K562 (cell line): ENCODE results near the gene DCPS. TPM values are rescaled to one million over a fixed set of nuclear protein-coding genes. Genes with fewer than 3 reads are reported as not detected.
A peak's percentile ranks its signal among the peaks of the same experiment; 100 is the strongest.

Experiments used
- ATF2 ChIP-seq: sonication (generic); formaldehyde crosslinking; IDR thresholded peaks from 2 replicates; pipeline ENCODE4 v1.8.1; 2022; ENCODE audit warnings: missing genetic modification reagents
- EWSR1 ChIP-seq: fragments of 450-650 bp; IDR thresholded peaks from 2 replicates; pipeline ENCODE4 v1.6.1; 2018; ENCODE audit warnings: borderline replicate concordance, mild to moderate bottlenecking, low read depth, moderate library complexity; ENCODE audit not compliant: partially characterized antibody
- HDAC6 ChIP-seq: IDR thresholded peaks from 2 replicates; pipeline ENCODE4 v1.6.1; 2012; ENCODE audit warnings: low read depth, mild to moderate bottlenecking, control low read depth, inconsistent platforms, low read length, moderate library complexity
- HNRNPLL ChIP-seq: fragments of 200-400 bp; formaldehyde crosslinking; IDR thresholded peaks from 2 replicates; pipeline ENCODE4 v1.6.1; 2017; ENCODE audit warnings: low read length, low read depth, mild to moderate bottlenecking; ENCODE audit not compliant: poor library complexity, severe bottlenecking
- MXI1 ChIP-seq: IDR thresholded peaks from 2 replicates; pipeline ENCODE4 v1.6.1; 2011; ENCODE audit warnings: low read depth, mild to moderate bottlenecking, improper control_type of control experiment, low read length
- POU5F1 ChIP-seq: fragments of 150-350 bp; IDR thresholded peaks from 2 replicates; pipeline ENCODE4 v1.6.1; 2014; ENCODE audit warnings: borderline replicate concordance, low read length, low read depth, mild to moderate bottlenecking; ENCODE audit not compliant: partially characterized antibody
- RBFOX2 ChIP-seq: fragments of 200-400 bp; formaldehyde crosslinking; IDR thresholded peaks from 2 replicates; pipeline ENCODE4 v1.6.1; 2017; ENCODE audit warnings: low read depth, mild to moderate bottlenecking, low read length, moderate library complexity
- RBM25 ChIP-seq: fragments of 200-400 bp; formaldehyde crosslinking; IDR thresholded peaks from 2 replicates; pipeline ENCODE4 v1.6.1; 2018; ENCODE audit warnings: low read length, low read depth, moderate library complexity; ENCODE audit not compliant: severe bottlenecking
- SMAD1 ChIP-seq: fragments of 150-350 bp; IDR thresholded peaks from 2 replicates; pipeline ENCODE4 v1.6.1; 2014; ENCODE audit warnings: low read length, low read depth; ENCODE audit not compliant: partially characterized antibody
- TOE1 ChIP-seq, 2 experiments: fragments of 450-650 bp in 1 of 2; sonication (generic) in 1 of 2; formaldehyde crosslinking in 1 of 2; IDR thresholded peaks; 2 replicates each; pipeline versions ENCODE4 v1.7.1 to v1.8.0; 2016 to 2022; ENCODE audit warnings: borderline replicate concordance in 2 of 2, mild to moderate bottlenecking in 2 of 2, antibody characterized with exemption in 1 of 2, inconsistent platforms in 1 of 2, low read depth in 1 of 2, missing genetic modification reagents in 1 of 2, moderate library complexity in 1 of 2
- ZBTB40 ChIP-seq, 2 experiments: fragments of 450-650 bp in 1 of 2; sonication (generic) in 1 of 2; formaldehyde crosslinking in 1 of 2; IDR thresholded peaks; 2 replicates each; pipeline versions ENCODE4 v1.7.1 to v1.9.0; 2016 to 2022; ENCODE audit warnings: inconsistent platforms in 1 of 2, mild to moderate bottlenecking in 1 of 2, missing genetic modification reagents in 1 of 2
- ZNF232 ChIP-seq: sonication (generic); formaldehyde crosslinking; IDR thresholded peaks from 2 replicates; pipeline ENCODE4 v1.8.0; 2022; ENCODE audit warnings: mild to moderate bottlenecking, missing genetic modification reagents
- ZNF589 ChIP-seq: fragments of 200-800 bp; sonication (Bioruptor generic); IDR thresholded peaks from 2 replicates; pipeline ENCODE4 v1.6.1; 2016; ENCODE audit warnings: low read depth, missing genetic modification characterization, missing compliant biosample characterization
- ZNF764 ChIP-seq: fragments of 250-450 bp; sonication (Bioruptor Pico); IDR thresholded peaks from 2 replicates; pipeline ENCODE4 v1.4.0; 2020; ENCODE audit warnings: low read depth, mild to moderate bottlenecking, moderate library complexity
- ZNF780A ChIP-seq: fragments of 250-450 bp; sonication (Bioruptor Pico); IDR thresholded peaks from 2 replicates; pipeline ENCODE4 v1.5.0; 2021; ENCODE audit warnings: mild to moderate bottlenecking
- polyA plus RNA-seq, 8 experiments: library from polyadenylated mRNA; depleted of rRNA in 4 of 8; stranded (reverse) in 5 of 8; unstranded in 3 of 8; fragments of >200 nt; fragmentation: Nextera tagmentation in 2 of 8; fragmentation: Illumina TruSeq in 1 of 8; extraction: Ambion mirVana in 2 of 8; extraction: Trizol in 1 of 8; gene quantifications; 2 replicates each; pipeline versions ENCODE4 v1.2.1 to v1.2.3, GENCODE V29; 2011 to 2014; ENCODE audit warnings: inconsistent platforms in 1 of 8, missing spikeins in 1 of 8
- total RNA-seq, 7 experiments: library from RNA; depleted of rRNA in 6 of 7; stranded (reverse); fragments of >200 nt in 6 of 7; fragmentation: Illumina TruSeq in 2 of 7; extraction: Trizol in 2 of 7; gene quantifications; 2 replicates each; pipeline versions ENCODE4 v1.2.1 to v1.2.3, GENCODE V29; 2011 to 2021; ENCODE audit warnings: low replicate concordance in 1 of 7

Gene DCPS
- total and polyA plus RNA-seq, 9 of the 15 experiments (the other 6 are each of a cell fraction or from before 2014, with no cell fraction given): 8.7 to 38.1 (median 17.9) TPM

- TF ChIP-seq ATF2 (no peak), SMAD1 (peak; percentile 28), HNRNPLL (peak; percentile 89), RBFOX2 (peak; percentile 97), ZNF780A (CRISPR knock-in tag) (no peak), HDAC6 (no peak), ZNF764 (CRISPR knock-in tag) (no peak), POU5F1 (peak; percentile 47), MXI1 (no peak; the same call in 1 of the 2 replicates), TOE1 (IDR thresholded peaks at IDR 0.05; ENCODE audit: borderline replicate concordance) (peak; percentile 84), TOE1 (CRISPR knock-in tag; IDR thresholded peaks at IDR 0.05; ENCODE audit: borderline replicate concordance, low read depth) (no peak), ZNF589 (CRISPR knock-in tag) (0 out of 2 replicates have a peak, but pooled peaks have one; percentile 49), ZBTB40 (IDR thresholded peaks at IDR 0.05) (peak; percentile 96), ZBTB40 (CRISPR knock-in tag; IDR thresholded peaks at IDR 0.05) (no peak), EWSR1 (no peak), ZNF232 (no peak), RBM25 (peak; percentile 91)
These were observed 34.9 kb upstream of the DCPS start, which contains the start of the genes FOXRED1 and SRPRA (continued) for GRCh38 chr11:126268708-126269579.
